Activated naive CD8-positive, alpha-beta T cell treated with anti-CD3 and anti-CD28 coated beads for 36 hours (primary cell): ENCODE measurements around the gene SCAPER. TPM values are rescaled to one million over a fixed set of nuclear protein-coding genes. Genes with fewer than 3 reads are reported as not detected.

Source experiments
- DNase-seq: peaks from one replicate; pipeline ENCODE4 v3.0.0; 2021
- H3K27ac Mint-ChIP-seq: one replicate; pipeline ENCODE4 v1.8.0; 2022; ENCODE audit warnings: mild to moderate bottlenecking, moderate library complexity, mixed read lengths
- H3K27me3 Mint-ChIP-seq: one replicate; pipeline ENCODE4 v1.8.0; 2022; ENCODE audit warnings: mild to moderate bottlenecking, mixed read lengths
- H3K36me3 Mint-ChIP-seq: one replicate; pipeline ENCODE4 v1.8.0; 2021; ENCODE audit warnings: mild to moderate bottlenecking, mixed read lengths
- H3K4me1 Mint-ChIP-seq: one replicate; pipeline ENCODE4 v1.8.0; 2021; ENCODE audit warnings: mixed read lengths
- H3K4me3 Mint-ChIP-seq: one replicate; pipeline ENCODE4 v1.8.0; 2022; ENCODE audit warnings: mild to moderate bottlenecking, moderate library complexity, mixed read lengths
- H3K9me3 Mint-ChIP-seq: one replicate; pipeline ENCODE4 v1.8.0; 2022; ENCODE audit warnings: mixed read lengths
- total RNA-seq, 2 experiments: library from RNA; stranded (reverse); gene quantifications; one replicate each; pipeline ENCODE4 v1.2.3, GENCODE V29; 2021

The SCAPER gene
- total RNA-seq, 2 experiments from 2014 or later = 20.8 to 21.3 TPM

DNA sequence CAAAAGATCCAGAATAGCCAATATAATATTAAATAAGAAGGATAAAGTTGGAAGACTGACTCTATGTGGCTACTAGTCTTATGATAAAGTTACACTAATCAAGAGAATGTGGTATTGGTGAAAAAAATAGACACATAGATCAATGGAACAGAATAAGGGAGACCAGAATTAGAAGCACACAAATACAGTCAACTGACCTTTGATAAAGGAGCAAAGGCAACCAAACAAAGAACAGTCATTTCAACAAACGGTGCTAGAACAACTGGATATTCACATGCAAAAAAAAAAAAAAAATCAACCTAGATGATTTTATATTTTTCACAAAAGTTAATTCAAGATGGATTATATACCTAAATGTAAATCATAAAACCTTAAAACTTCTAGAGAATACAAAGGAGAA is 422.1 kb downstream of the SCAPER start:
- Mint-ChIP-seq H3K27me3 (no peaks in the 10 kb centered on the region), H3K9me3 (no peaks in the 10 kb centered on the region), H3K27ac (no peak overlapping the region), H3K36me3 (no peaks in the 10 kb centered on the region), H3K4me3 (no peak overlapping the region), H3K4me1 (no peaks in the 10 kb centered on the region)
- no peak for DNase-seq

- Mint-ChIP-seq H3K4me1 (no peaks in the 10 kb centered on the region), H3K27me3 (no peaks in the 10 kb centered on the region), H3K9me3 (no peaks in the 10 kb centered on the region), H3K36me3 (no peaks in the 10 kb centered on the region), H3K4me3 (no peak overlapping the region), H3K27ac (no peak overlapping the region)
- no peak for DNase-seq
These were observed 424.9 kb downstream of the SCAPER start for GRCh38 chr15:76480267-76480666.

- Mint-ChIP-seq H3K27ac (no peak overlapping the region), H3K27me3 (no peaks in the 10 kb centered on the region), H3K4me1 (no peaks in the 10 kb centered on the region), H3K36me3 (peaks cover 55% of the 10 kb centered on the region), H3K9me3 (peaks cover 16% of the 10 kb centered on the region), H3K4me3 (no peak overlapping the region)
- DNase-seq = no peak
These were observed 434.4 kb downstream of the SCAPER start for GRCh38 chr15:76470691-76471090.

GRCh38 chr15:76468722-76469121 is 436.4 kb downstream of the SCAPER start:
- Mint-ChIP-seq H3K4me3 (no peak overlapping the region), H3K9me3 (peaks cover 17% of the 10 kb centered on the region), H3K27ac (no peak overlapping the region), H3K36me3 (peaks cover 59% of the 10 kb centered on the region), H3K27me3 (no peaks in the 10 kb centered on the region), H3K4me1 (no peaks in the 10 kb centered on the region)
- no peak for DNase-seq

GRCh38 chr15:76467136-76467535 is 438.0 kb downstream of the SCAPER start:
- no peak for DNase-seq
- no peak overlapping the region for H3K27ac Mint-ChIP-seq
- no peaks in the 10 kb centered on the region for H3K27me3 Mint-ChIP-seq
- peaks cover 62% of the 10 kb centered on the region for H3K36me3 Mint-ChIP-seq
- H3K4me1 Mint-ChIP-seq = no peaks in the 10 kb centered on the region
- peaks cover 17% of the 10 kb centered on the region for H3K9me3 Mint-ChIP-seq
- H3K4me3 Mint-ChIP-seq = no peak overlapping the region

DNA sequence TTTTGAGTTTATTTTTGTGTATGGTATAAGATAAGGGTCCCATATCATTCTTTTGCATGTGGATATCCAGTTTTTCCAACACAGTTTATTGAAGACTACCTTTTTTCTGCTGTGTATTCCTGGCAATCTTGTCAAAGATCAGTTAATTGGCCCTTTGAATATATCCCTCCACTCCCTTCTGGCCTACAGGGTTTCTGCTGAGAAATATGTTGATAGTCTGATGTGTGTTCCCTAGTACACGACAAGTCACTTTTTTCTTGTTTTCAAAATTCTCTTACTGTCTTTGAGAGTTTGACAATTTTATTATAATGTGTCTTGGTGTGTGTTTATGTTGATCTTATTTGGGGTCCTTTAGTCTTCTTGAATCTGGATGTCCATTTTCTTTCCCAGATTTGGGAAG is 439.4 kb downstream of the SCAPER start:
- no peak overlapping the region for H3K4me3 Mint-ChIP-seq
- H3K27ac Mint-ChIP-seq = no peak overlapping the region
- H3K4me1 Mint-ChIP-seq = no peaks in the 10 kb centered on the region
- H3K36me3 Mint-ChIP-seq = peaks cover 59% of the 10 kb centered on the region
- no peaks in the 10 kb centered on the region for H3K27me3 Mint-ChIP-seq
- no peak for DNase-seq
- H3K9me3 Mint-ChIP-seq = peaks cover 15% of the 10 kb centered on the region

- Mint-ChIP-seq H3K27ac (no peak overlapping the region), H3K4me1 (no peaks in the 10 kb centered on the region), H3K9me3 (peaks cover 15% of the 10 kb centered on the region), H3K4me3 (no peak overlapping the region), H3K27me3 (no peaks in the 10 kb centered on the region), H3K36me3 (peaks cover 55% of the 10 kb centered on the region)
- DNase-seq = no peak
These were observed 440.9 kb downstream of the SCAPER start for GRCh38 chr15:76464247-76464646.

GRCh38 chr15:76460871-76461270 is 444.3 kb downstream of the SCAPER start:
- Mint-ChIP-seq H3K9me3 (peaks cover 2% of the 10 kb centered on the region), H3K27me3 (no peaks in the 10 kb centered on the region), H3K4me3 (no peak overlapping the region), H3K27ac (no peak overlapping the region), H3K4me1 (no peaks in the 10 kb centered on the region), H3K36me3 (peaks cover 23% of the 10 kb centered on the region)
- no peak for DNase-seq

- H3K4me3 Mint-ChIP-seq = no peak overlapping the region
- DNase-seq = no peak
- H3K9me3 Mint-ChIP-seq = no peaks in the 10 kb centered on the region
- H3K36me3 Mint-ChIP-seq = peaks cover 18% of the 10 kb centered on the region
- no peaks in the 10 kb centered on the region for H3K27me3 Mint-ChIP-seq
- H3K4me1 Mint-ChIP-seq = no peaks in the 10 kb centered on the region
- no peak overlapping the region for H3K27ac Mint-ChIP-seq
These were observed 444.8 kb downstream of the SCAPER start for GRCh38 chr15:76460347-76460746.

DNA sequence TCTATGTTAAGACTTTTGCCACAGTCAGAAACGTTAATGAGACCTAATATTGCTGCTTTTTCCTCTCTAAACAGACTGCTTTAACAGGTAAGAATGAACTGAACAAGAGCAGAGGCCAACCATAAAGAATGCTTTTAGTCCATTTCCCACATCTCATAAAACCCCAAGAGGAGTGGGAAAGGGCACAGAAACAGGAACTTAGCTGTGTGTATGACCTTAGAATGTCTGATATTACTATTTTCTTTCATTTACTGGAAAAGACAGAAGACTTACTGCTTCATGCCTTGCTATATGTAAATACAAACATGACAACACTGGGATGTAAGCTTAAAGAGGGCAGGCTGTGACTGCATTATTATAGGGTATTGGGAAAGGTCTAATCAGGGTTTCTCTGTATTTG is 453.6 kb downstream of the SCAPER start:
- no peak for DNase-seq
- Mint-ChIP-seq H3K27me3 (no peaks in the 10 kb centered on the region), H3K4me3 (no peak overlapping the region), H3K9me3 (no peaks in the 10 kb centered on the region), H3K4me1 (no peaks in the 10 kb centered on the region), H3K36me3 (peaks cover 3% of the 10 kb centered on the region), H3K27ac (no peak overlapping the region)

- Mint-ChIP-seq H3K9me3 (no peaks in the 10 kb centered on the region), H3K27me3 (no peaks in the 10 kb centered on the region), H3K27ac (no peak overlapping the region), H3K36me3 (peaks cover 3% of the 10 kb centered on the region), H3K4me3 (no peak overlapping the region), H3K4me1 (no peaks in the 10 kb centered on the region)
- DNase-seq = no peak
These were observed 455.7 kb downstream of the SCAPER start for GRCh38 chr15:76449455-76449854.

- Mint-ChIP-seq H3K4me1 (no peaks in the 10 kb centered on the region), H3K27me3 (no peaks in the 10 kb centered on the region), H3K4me3 (no peak overlapping the region), H3K27ac (no peak overlapping the region), H3K9me3 (no peaks in the 10 kb centered on the region), H3K36me3 (peaks cover 3% of the 10 kb centered on the region)
- no peak for DNase-seq
These were observed 456.4 kb downstream of the SCAPER start for GRCh38 chr15:76448755-76449154.

DNA sequence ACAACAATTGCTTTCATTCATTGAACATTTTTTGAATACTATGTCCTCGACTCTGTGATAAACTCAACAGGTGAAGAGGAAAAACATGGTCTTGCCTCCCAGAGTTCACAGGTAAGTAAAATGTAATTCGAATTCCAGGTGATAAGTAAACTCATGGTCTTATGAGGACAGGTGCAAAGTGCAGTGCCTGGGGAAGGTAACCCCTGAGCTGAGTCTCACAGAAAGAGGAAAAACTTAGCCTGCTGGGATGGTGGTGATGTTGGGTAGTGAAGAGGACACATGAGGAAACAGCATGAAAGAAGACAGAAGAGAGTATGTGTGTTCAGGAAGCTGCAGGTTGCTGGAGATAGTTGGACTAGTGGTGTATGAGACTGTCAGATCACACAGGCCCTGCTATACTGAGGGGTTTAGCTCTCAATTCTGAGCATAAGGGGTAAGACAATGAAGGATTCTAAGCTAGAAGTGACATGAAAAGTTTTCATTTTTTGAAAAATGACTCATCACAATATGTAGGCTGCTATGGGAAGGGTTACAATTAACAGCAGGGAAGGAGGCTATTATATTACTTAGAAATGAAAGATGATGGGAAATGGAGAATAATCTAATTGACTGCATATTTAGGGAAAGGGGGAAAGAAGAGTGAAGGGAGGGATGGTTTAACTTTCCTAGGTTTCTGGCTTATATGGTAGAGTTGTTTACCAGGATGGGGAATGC is 457.3 kb downstream of the SCAPER start:
- no peaks in the 10 kb centered on the region for H3K9me3 Mint-ChIP-seq
- no peak for DNase-seq
- no peaks in the 10 kb centered on the region for H3K27me3 Mint-ChIP-seq
- no peak overlapping the region for H3K4me3 Mint-ChIP-seq
- H3K4me1 Mint-ChIP-seq = no peaks in the 10 kb centered on the region
- H3K36me3 Mint-ChIP-seq = peaks cover 3% of the 10 kb centered on the region
- H3K27ac Mint-ChIP-seq = no peak overlapping the region

DNA sequence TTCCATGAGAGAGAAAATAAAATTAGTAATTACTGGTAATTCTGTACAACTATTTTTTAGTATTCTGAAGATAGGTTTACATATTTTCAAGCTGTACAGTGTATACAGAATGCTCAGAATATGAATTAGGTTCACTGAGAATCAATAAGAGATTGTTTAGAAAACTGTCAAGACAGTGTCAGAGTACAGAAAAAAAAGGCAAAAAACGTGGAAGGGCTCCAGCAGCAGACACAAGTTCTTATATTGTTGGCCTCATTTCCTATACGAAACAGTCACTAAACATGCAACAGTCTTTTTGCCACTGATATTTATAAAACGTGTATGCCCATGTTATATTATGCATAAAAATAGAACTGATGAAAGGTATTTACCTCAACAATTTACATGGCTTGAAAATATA is 464.7 kb downstream of the SCAPER start:
- Mint-ChIP-seq H3K9me3 (no peaks in the 10 kb centered on the region), H3K36me3 (no peaks in the 10 kb centered on the region), H3K27me3 (no peaks in the 10 kb centered on the region), H3K4me3 (no peak overlapping the region), H3K27ac (no peak overlapping the region), H3K4me1 (no peaks in the 10 kb centered on the region)
- no peak for DNase-seq

DNA sequence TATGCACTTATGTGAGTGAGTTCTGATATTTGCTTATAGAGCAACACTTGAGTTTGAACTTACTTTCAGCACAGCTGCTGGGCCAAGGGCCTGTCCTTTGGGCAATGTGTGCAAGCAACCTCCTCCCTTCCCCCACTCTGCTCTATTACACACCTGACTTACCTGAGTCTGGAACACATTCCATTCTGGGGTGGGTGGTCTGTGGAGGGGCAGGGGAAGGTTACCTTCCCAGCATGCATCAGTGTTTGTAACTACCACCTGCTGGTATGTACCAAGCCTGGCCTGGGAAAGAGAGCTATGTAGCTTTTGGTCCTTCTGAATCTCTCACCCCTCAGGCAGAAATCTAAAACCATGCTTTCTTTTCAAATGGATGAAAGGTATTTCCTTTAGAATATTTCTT is 465.6 kb downstream of the SCAPER start:
- DNase-seq = no peak
- Mint-ChIP-seq H3K27me3 (no peaks in the 10 kb centered on the region), H3K4me3 (no peak overlapping the region), H3K36me3 (no peaks in the 10 kb centered on the region), H3K9me3 (no peaks in the 10 kb centered on the region), H3K4me1 (no peaks in the 10 kb centered on the region), H3K27ac (no peak overlapping the region)

- Mint-ChIP-seq H3K27ac (no peak overlapping the region), H3K9me3 (peaks cover 3% of the 10 kb centered on the region), H3K27me3 (no peaks in the 10 kb centered on the region), H3K4me1 (no peaks in the 10 kb centered on the region), H3K36me3 (peaks cover 31% of the 10 kb centered on the region), H3K4me3 (no peak overlapping the region)
- no peak for DNase-seq
These were observed 471.2 kb downstream of the SCAPER start for GRCh38 chr15:76433798-76434400.
